Epithelial cell of prostate (primary cell): ENCODE data around the gene ZFP1.

Experiments used
- DNase-seq: peaks from one replicate; pipeline ENCODE4 v3.0.0-alpha.2; 2011; ENCODE audit warnings: low read depth, low spot score
- H3K27ac ChIP-seq: fragments of 450-650 bp; 2 replicates; pipeline ENCODE4 v1.5.1; 2017; ENCODE audit warnings: mild to moderate bottlenecking

Gene ZFP1

GRCh38 chr16:75219088-75219487, 70.8 kb downstream of the ZFP1 start:
- no peak overlapping the region for H3K27ac ChIP-seq

GRCh38 chr16:75219838-75220237, 71.5 kb downstream of the ZFP1 start:
- no peak overlapping the region for H3K27ac ChIP-seq
- no peak for DNase-seq

More at GRCh38 chr16:75219088-75219487, 70.8 kb downstream of the ZFP1 start:
- DNase-seq = no peak
